Endothelial cell of umbilical vein (primary cell): ENCODE data around the gene MAP3K19. TPM values are rescaled to one million over a fixed set of nuclear protein-coding genes. Genes with fewer than 3 reads are reported as not detected.

Experiments
- BruUV-seq: library from RNA; stranded (reverse); fragments of 400-500 nt; replicated peaks from 2 replicates; lab custom pipeline; 2021; lab: Mats Ljungman, UMichigan
- CTCF ChIA-PET: fragments of 300-600, 350-600 bp; sonication (Branson Sonifier 250); formaldehyde crosslinking; loops from one replicate; lab custom pipeline; 2021; ENCODE audit warnings: antibody characterized with exemption, inconsistent platforms; lab: Charles Lee
- POLR2A ChIA-PET: fragments of 300-600, 350-600 bp; sonication (Branson Sonifier 250); formaldehyde crosslinking; loops from one replicate; lab custom pipeline; 2021; ENCODE audit warnings: antibody characterized with exemption, inconsistent platforms; lab: Charles Lee
- DNase-seq: peaks from one replicate; pipeline ENCODE4 v3.0.0-alpha.2; 2011; ENCODE audit warnings: low read depth, low spot score
- FAIRE-seq: peaks from 2 replicates; lab custom pipeline; 2011; peaks lifted over from hg19 to GRCh38; lab: Jason Lieb, UNC
- H2AFZ ChIP-seq: 2 replicates; pipeline ENCODE4 v1.6.0; 2012; ENCODE audit warnings: low read depth, low read length, control low read depth, inconsistent platforms
- H3K27ac ChIP-seq: 2 replicates; pipeline ENCODE4 v1.5.1; 2011; ENCODE audit warnings: low read depth, mild to moderate bottlenecking, control low read depth, low read length, moderate library complexity; ENCODE audit not compliant: insufficient read depth
- H3K27me3 ChIP-seq, 2 experiments: 2 replicates each; pipeline versions ENCODE4 v1.6.0 to v1.6.1; 2011; ENCODE audit warnings: low read length in 2 of 2, mixed read lengths in 1 of 2; ENCODE audit not compliant: control insufficient read depth in 2 of 2, insufficient read depth in 2 of 2
- H3K36me3 ChIP-seq, 2 experiments: 2 replicates in 1 of 2; 3 replicates in 1 of 2; pipeline ENCODE4 v1.5.1; 2011; ENCODE audit warnings: low read length in 2 of 2, mild to moderate bottlenecking in 1 of 2, moderate library complexity in 1 of 2; ENCODE audit not compliant: control insufficient read depth in 2 of 2, insufficient read depth in 2 of 2; ENCODE audit errors: extremely low read depth in 1 of 2
- H3K4me1 ChIP-seq: 3 replicates; pipeline ENCODE4 v1.5.1; 2011; ENCODE audit warnings: mild to moderate bottlenecking, low read length; ENCODE audit not compliant: control insufficient read depth, insufficient read depth; ENCODE audit errors: extremely low read depth
- H3K4me2 ChIP-seq: 2 replicates; pipeline ENCODE4 v1.6.1; 2011; ENCODE audit warnings: low read length, control low read depth, mixed read lengths; ENCODE audit not compliant: insufficient read depth
- H3K4me3 ChIP-seq, 3 experiments: fragments of 200-600 bp in 1 of 3; sonication (generic), shearing (Covaris generic) in 1 of 3; replicated peaks in 1 of 3; 2 replicates each; pipeline ENCODE4 v1.5.1; 2011 to 2016; ENCODE audit warnings: control low read depth in 3 of 3, low read length in 3 of 3, mild to moderate bottlenecking in 2 of 3, inconsistent platforms in 1 of 3, low read depth in 1 of 3, moderate library complexity in 1 of 3; ENCODE audit not compliant: insufficient read depth in 1 of 3
- H3K79me2 ChIP-seq: 2 replicates; pipeline ENCODE4 v1.6.0; 2012; ENCODE audit warnings: low read length, inconsistent platforms; ENCODE audit not compliant: control insufficient read depth, insufficient read depth
- H3K9ac ChIP-seq: replicated peaks from 2 replicates; pipeline ENCODE3; 2011; ENCODE audit warnings: low read length, control low read depth; ENCODE audit not compliant: insufficient read depth; ENCODE audit errors: extremely low read depth
- H3K9me1 ChIP-seq: replicated peaks from 3 replicates; pipeline ENCODE4 v1.6.0; 2011; ENCODE audit warnings: mild to moderate bottlenecking, low read length; ENCODE audit not compliant: control insufficient read depth, insufficient read depth; ENCODE audit errors: extremely low read depth
- H3K9me3 ChIP-seq: replicated peaks from 2 replicates; pipeline ENCODE4 v1.5.1; 2012; ENCODE audit warnings: low read length, inconsistent platforms; ENCODE audit not compliant: control insufficient read depth, insufficient read depth
- H4K20me1 ChIP-seq: replicated peaks from 2 replicates; pipeline ENCODE3; 2011; ENCODE audit warnings: mild to moderate bottlenecking, low read length; ENCODE audit not compliant: control insufficient read depth, insufficient read depth; ENCODE audit errors: extremely low read depth
- EZH2 ChIP-seq: IDR thresholded peaks from 2 replicates; pipeline ENCODE4 v1.6.1; 2012; ENCODE audit warnings: borderline replicate concordance, low read depth, mild to moderate bottlenecking, moderate library complexity, low read length, inconsistent platforms; ENCODE audit not compliant: severe bottlenecking
- FOS ChIP-seq: IDR thresholded peaks from 2 replicates; pipeline ENCODE4 v1.6.1; 2011; ENCODE audit warnings: mild to moderate bottlenecking, low read length, moderate library complexity, borderline replicate concordance; ENCODE audit not compliant: insufficient read depth
- GATA2 ChIP-seq: IDR thresholded peaks from 2 replicates; pipeline ENCODE4 v1.7.0; 2011; ENCODE audit warnings: low read depth, mild to moderate bottlenecking, moderate library complexity, mixed read lengths, low read length; ENCODE audit not compliant: insufficient read length, insufficient read depth
- JUN ChIP-seq: IDR thresholded peaks from 2 replicates; pipeline ENCODE4 v1.6.1; 2011; ENCODE audit warnings: borderline replicate concordance, low read depth; ENCODE audit not compliant: insufficient read length, insufficient read depth
- MAX ChIP-seq: IDR thresholded peaks from 2 replicates; pipeline ENCODE4 v1.6.1; 2011; ENCODE audit not compliant: insufficient read depth, insufficient read length
- MYC ChIP-seq: IDR thresholded peaks from one replicate; pipeline ENCODE4 v1.6.1; 2011; ENCODE audit warnings: mild to moderate bottlenecking, low read depth, low read length
- POLR2A ChIP-seq: IDR thresholded peaks from 2 replicates; pipeline ENCODE4 v1.6.1; 2012; ENCODE audit warnings: low read depth, mild to moderate bottlenecking, control low read depth, low read length
- POLR2AphosphoS5 ChIP-seq: IDR thresholded peaks from 2 replicates; pipeline ENCODE4 v1.6.1; 2012; ENCODE audit warnings: low read depth, mild to moderate bottlenecking, control low read depth, low read length, moderate library complexity; ENCODE audit not compliant: insufficient read depth
- dilution Hi-C: fragments of 300-500 bp; cut with MboI; formaldehyde crosslinking; loops from one replicate; pipeline ENCODE4 v1.15.0; 2019; ENCODE audit warnings: low sequenced_read_pairs; ENCODE audit not compliant: extremely low pct_ligation_motif_present
- intact Hi-C: fragments of 100-400 bp; cut with micrococcal nuclease; formaldehyde crosslinking; loops from one replicate; pipeline ENCODE4 v1.10.0; 2022
- polyA plus RNA-seq, 4 experiments: library from polyadenylated mRNA; depleted of rRNA in 3 of 4; stranded (reverse) in 3 of 4; unstranded in 1 of 4; fragments of >200 nt; gene quantifications; 2 replicates each; pipeline versions ENCODE4 v1.2.1 to v1.2.3, GENCODE V29; 2011 to 2012; ENCODE audit warnings: missing spikeins in 1 of 4
- total RNA-seq: library from RNA; stranded (reverse); gene quantifications from 2 replicates; pipeline ENCODE4 v1.2.3, GENCODE V29; 2021
- TF ChIP-seq, protein P1 (sequence below), 2 donors: IDR thresholded peaks; 1 replicate in 1 of 2; 2 replicates in 1 of 2; pipeline ENCODE4 v1.5.1; 2011; ENCODE audit warnings: low read length in 2 of 2, mild to moderate bottlenecking in 2 of 2, moderate library complexity in 2 of 2, control low read depth in 1 of 2, inconsistent platforms in 1 of 2, low read depth in 1 of 2; ENCODE audit not compliant: insufficient read depth in 1 of 2; ENCODE audit errors: extremely low read depth in 1 of 2

MAP3K19 gene
- total and polyA plus RNA-seq, 2 donors (not counting 3 experiments of a cell fraction or from before 2014, with no cell fraction given): not detected

DNA sequence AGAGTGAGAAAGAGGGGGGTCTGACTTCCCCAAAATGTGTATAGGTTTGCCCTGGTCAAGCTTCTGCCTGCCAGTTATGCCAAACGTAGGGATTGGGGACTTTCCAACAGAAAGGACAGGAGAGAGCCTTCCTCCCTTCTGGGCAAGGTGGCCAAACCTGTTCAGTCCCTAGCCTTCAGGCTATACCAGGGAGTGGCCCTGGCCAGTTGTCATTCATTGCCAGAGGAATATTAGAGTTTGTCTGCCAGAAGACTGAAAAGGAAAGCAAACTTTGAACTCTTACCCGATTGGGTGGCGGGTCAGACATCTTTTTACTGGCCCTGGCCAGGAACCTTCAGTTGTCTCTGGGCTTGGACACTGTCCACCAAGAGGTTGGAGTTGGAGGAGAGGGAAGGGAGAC is 27.0 kb upstream of the MAP3K19 start:
- Histone ChIP-seq H2AFZ (no peak overlapping the region), H3K79me2 (peaks cover 42% of the 10 kb centered on the region), H3K4me2 (no peak overlapping the region), H3K4me3 (no peak overlapping the region), H3K27me3 (no peaks in the 10 kb centered on the region), H3K9me1 (no peaks in the 10 kb centered on the region), H4K20me1 (no peaks in the 10 kb centered on the region), H3K27ac (no peak overlapping the region), H3K9ac (no peak overlapping the region), H3K36me3 (no peaks in the 10 kb centered on the region), H3K9me3 (no peaks in the 10 kb centered on the region), H3K4me1 (no peaks in the 10 kb centered on the region)
- no TSS peak for BruUV-seq
- dilution Hi-C loops: no loop called here
- CTCF ChIA-PET: no interaction called here
- FAIRE-seq (no peak), DNase-seq (no peak)
- POLR2A ChIA-PET: no interaction called here
- intact Hi-C loops: no loop called here
- no peak for TF ChIP-seq MYC
- TF ChIP-seq FOS: no peak
- TF ChIP-seq POLR2A: no peak
- no peak for TF ChIP-seq MAX
- TF ChIP-seq JUN: no peak

DNA sequence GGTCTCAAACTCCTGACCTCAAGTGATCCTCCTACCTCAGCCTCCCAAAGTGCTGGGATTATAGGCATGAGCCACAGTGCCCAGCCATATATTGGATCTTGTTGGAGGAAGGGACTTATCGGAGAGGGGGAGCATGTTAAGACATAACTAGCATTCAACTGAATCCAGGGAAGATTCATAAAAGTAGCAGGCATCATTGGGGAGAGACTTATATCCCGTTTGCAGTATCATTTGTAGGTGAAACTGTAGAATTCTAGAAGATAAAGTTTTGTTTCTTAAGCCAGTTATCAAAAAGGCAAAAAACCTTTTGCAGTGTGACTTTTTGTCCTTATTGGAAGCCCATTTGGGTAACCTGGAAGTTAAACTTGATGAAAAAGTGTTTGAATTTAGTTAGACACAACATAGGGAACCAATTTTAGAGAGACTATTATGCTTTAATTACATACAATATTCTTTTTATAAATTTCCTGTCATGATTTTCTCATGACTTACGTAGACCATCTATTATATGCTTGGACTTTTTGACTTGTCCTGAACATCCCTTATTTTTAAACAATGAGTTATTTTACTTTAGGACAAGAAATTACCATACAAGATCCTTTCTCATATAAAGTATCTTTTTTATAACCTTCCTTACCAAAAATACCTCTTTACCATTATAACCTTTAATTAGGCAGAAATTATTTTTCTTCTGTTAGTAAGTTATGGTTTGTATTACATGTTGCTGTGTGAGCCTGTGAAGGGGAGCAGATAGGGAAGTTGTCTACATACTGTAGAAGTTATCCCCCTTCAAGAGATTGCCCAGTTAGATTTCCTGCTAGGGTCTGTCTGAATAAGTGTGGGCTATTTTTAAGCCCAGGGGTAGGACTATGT is 25.1 kb upstream of the MAP3K19 start:
- no peak overlapping the region for H3K9ac ChIP-seq
- BruUV-seq: no TSS peak
- no peaks in the 10 kb centered on the region for H3K9me1 ChIP-seq
- H3K36me3 ChIP-seq: no peaks in the 10 kb centered on the region
- H3K27me3 ChIP-seq: no peaks in the 10 kb centered on the region
- no peaks in the 10 kb centered on the region for H3K4me1 ChIP-seq
- peaks cover 45% of the 10 kb centered on the region for H3K79me2 ChIP-seq
- no peak overlapping the region for H3K27ac ChIP-seq
- dilution Hi-C loops (no loop called here), intact Hi-C loops (no loop called here)
- no peaks in the 10 kb centered on the region for H3K9me3 ChIP-seq
- DNase-seq (no peak), FAIRE-seq (no peak)
- H4K20me1 ChIP-seq: peaks cover 2% of the 10 kb centered on the region
- H3K4me2 ChIP-seq: no peak overlapping the region
- no peak overlapping the region for H2AFZ ChIP-seq
- TF ChIP-seq FOS: no peak
- no peak for TF ChIP-seq MAX
- no peak for TF ChIP-seq JUN
- TF ChIP-seq MYC: no peak
- TF ChIP-seq GATA2: no peak
- no peak for TF ChIP-seq POLR2AphosphoS5
- TF ChIP-seq, protein P1, sequence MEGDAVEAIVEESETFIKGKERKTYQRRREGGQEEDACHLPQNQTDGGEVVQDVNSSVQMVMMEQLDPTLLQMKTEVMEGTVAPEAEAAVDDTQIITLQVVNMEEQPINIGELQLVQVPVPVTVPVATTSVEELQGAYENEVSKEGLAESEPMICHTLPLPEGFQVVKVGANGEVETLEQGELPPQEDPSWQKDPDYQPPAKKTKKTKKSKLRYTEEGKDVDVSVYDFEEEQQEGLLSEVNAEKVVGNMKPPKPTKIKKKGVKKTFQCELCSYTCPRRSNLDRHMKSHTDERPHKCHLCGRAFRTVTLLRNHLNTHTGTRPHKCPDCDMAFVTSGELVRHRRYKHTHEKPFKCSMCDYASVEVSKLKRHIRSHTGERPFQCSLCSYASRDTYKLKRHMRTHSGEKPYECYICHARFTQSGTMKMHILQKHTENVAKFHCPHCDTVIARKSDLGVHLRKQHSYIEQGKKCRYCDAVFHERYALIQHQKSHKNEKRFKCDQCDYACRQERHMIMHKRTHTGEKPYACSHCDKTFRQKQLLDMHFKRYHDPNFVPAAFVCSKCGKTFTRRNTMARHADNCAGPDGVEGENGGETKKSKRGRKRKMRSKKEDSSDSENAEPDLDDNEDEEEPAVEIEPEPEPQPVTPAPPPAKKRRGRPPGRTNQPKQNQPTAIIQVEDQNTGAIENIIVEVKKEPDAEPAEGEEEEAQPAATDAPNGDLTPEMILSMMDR (IDR thresholded peaks at IDR 0.05; ENCODE audit: extremely low read depth in 1 of 2, insufficient read depth in 1 of 2, low read depth in 1 of 2, low read length in 2 of 2): no peak
- TF ChIP-seq POLR2A: no peak
- no peak for TF ChIP-seq EZH2
- H3K4me3 ChIP-seq: no peak overlapping the region
- ChIA-PET CTCF (no interaction called here), POLR2A (no interaction called here)
